Measurements from ENCODE around the gene STRBP.

The STRBP gene

DNA sequence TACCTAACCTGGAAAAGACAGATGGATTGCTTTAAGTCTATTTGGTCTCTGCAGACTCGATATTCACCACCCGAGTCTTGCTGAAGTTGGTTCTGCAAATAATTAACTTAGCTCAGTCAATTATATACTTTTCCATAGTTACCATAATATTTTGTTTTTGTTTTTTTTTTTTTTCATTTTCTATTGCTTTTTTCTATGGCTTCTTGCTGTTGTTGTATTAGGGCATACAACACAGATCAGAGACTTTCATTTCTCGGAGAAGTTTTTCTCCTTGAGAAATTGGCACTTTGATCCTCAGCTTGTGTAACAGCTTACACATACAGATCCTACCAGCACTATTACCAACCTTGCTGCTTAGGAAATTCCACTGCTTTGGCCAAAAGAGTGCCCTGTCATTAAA, 146.9 kb downstream of the STRBP start:
- no peak for DNase-seq

- DNase-seq, result no peak
Observed at GRCh38 chr9:123120953-123121352, 147.4 kb downstream of the STRBP start.

DNA sequence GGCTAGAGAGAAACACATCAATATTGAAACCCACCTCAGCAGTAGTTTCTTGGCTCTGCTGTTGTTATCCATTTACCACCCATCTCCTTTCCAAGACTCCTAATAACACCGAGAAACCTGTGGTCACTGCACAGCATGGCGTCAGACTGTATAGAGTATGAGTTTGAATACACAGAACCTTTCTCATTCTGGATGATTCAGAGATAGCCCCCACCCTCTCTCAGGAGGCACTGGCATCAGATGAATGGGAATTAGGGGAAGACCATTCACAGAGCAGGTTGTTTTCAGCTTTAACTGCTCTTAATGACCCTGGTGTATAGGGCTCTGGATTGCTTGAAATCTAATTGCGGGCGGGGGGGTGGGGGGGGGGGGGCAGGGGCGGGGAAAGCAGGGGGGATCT, 148.3 kb downstream of the STRBP start:
- DNase-seq, result no peak

GRCh38 chr9:123119566-123119965, 148.8 kb downstream of the STRBP start:
- no peak for DNase-seq

DNA sequence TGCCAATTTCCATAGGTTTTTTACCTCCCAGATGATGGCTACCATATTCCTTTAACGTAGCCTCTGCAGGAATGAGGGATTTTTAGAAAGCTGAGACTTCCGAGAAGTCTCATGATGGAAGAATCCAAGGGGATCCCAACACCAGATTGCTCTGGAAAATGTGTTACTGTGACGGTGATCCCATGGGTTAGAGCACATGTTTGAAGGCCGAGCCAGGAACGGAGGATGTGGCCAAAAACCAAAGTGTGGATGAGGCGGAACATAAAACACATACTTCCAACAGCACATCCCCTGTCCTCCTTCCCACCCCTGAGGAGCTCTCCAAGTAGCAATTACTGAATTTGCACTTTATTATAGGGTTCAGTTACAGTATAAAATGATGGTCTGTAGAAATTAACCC, 152.3 kb downstream of the STRBP start:
- no peak for DNase-seq

GRCh38 chr9:123115146-123115913, 153.1 kb downstream of the STRBP start:
- no peak for DNase-seq

GRCh38 chr9:123113185-123113584, 155.2 kb downstream of the STRBP start:
- no peak for DNase-seq

- no peak for DNase-seq
Observed at GRCh38 chr9:123112015-123112975, 156.1 kb downstream of the STRBP start.

DNA sequence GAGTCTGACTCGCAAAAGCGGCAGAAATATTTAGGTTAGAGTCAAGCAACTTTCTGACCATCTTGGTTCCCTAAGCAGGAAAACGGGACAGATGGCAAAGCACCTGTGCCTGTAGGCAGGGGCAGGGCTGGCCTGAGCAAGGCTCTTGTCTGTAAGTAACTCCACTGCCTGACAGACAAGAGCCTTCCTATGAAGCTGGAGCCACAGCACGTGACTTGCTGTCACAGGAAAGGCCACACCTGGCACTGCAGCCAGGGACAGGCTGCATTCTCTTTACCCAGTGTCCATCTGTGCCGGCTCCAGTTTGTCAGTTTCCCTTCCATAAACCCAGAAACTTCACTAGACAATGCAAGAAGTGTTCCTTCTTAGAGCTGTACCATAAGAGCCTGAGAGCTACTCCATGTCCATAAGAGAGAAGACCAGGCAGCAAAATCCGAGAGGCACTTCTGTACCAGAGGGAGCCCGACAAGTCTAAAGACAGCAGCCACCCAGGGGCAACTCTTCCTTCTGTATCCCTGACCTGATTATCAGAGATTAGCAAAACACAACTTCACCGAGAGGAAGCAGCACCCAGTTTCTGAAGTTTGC, 156.9 kb downstream of the STRBP start:
- no peak for DNase-seq

DNA sequence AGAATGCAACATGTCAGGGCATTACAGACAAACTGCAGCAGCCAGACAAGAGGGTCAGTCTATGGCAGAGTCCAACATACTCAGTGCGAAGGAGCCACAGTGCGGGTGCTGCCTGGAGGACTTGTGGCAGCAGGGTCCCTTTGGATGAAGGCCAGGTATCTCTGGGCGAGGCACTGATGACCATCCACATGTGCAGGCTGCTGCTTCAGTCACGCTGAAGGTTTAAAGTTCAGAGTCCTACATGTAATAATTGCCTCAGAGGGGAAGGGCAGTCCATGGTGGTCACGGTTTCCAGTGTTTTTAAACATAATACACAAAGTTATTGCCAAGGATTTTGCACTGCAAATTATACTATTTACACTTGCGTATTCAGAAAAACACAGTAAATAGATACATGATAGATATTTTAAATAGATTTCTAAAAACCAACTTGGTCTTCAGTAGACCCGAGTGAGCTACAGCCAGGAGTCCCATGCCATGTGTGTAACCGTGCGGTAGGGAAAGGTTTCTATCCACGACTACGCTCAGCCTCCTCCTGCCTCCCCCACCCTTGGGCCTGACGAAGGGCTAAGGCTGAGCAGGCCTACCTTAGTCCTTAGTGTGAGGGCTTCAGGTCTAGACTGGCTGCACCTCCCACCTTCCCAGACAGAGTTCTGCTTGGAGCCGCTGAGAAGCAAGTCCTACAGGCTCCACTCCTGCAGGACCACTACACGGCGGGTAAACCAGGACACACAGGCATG, 158.7 kb downstream of the STRBP start:
- no peak for DNase-seq

- no peak for DNase-seq
Observed at GRCh38 chr9:123108976-123109375, 159.4 kb downstream of the STRBP start.

DNA sequence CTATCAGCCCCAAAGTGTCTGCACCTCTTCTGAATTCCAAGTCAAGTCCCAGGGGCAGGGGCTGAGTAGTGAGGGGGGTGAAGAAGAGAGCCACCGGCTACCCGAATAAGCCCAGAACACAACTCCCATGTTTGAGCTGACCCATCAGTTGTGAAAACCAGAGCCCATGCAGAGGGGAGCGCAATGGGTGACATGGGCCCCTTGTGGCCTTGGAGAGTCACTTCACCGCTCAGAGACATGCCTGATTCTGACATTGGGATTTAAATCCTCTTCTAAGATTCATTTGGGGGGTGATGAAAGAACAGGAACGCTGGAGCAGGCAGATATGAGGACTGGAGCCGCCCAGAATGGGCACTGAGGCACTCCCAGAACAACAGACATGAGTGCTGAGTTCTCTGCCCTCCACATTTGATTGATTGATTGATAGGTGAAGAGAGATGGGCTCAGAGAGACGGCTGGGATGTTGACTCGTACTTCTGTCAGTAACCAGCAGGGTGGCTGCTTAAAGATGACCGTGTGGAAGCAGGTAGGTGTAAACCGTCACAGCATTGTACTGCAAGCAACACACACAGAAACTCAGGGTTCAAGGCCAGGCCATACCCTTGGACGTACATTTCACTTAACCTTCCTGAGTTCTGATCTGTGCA, 160.6 kb downstream of the STRBP start:
- DNase-seq, result no peak

- DNase-seq, result no peak
Observed at GRCh38 chr9:123105490-123105889, 162.9 kb downstream of the STRBP start.

GRCh38 chr9:123104807-123105206, 163.6 kb downstream of the STRBP start:
- DNase-seq, result no peak

DNA sequence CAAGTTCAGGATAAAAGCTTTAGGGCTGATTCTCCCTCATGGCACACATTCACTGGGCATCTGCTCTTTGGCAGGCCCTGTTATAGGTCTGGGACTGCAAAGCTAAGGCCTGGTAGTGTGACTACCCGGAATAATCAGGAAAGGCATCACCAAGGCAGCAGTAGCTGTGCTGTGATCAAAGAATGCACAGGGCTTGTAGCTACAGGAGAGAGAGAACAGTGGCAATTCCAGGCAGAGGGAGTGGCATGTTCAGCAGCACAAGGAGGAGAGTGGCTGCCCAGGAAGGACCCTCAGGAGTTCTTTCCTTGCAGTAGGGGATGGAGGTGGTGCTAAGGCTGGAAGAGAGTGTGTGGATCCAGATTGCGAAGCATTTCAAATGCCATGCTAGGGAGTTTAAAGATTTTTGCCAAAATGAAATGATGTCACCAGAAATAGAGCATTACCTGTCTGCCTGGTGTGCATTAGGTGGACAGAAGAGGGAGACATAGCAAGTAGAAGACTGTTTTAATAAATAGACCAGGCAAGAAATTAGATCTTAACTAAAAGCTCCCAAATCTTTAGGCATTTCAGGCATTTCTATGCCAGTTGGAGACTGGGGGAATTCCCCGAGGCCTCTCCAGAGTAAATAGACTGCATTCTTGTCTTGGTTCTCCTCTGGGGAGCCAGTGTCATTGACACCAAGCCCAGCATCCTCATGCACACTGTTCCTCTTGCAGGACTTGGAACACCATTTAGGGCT, 165.8 kb downstream of the STRBP start:
- DNase-seq, result no peak

GRCh38 chr9:123099548-123099947, 168.8 kb downstream of the STRBP start:
- no peak for DNase-seq

DNA sequence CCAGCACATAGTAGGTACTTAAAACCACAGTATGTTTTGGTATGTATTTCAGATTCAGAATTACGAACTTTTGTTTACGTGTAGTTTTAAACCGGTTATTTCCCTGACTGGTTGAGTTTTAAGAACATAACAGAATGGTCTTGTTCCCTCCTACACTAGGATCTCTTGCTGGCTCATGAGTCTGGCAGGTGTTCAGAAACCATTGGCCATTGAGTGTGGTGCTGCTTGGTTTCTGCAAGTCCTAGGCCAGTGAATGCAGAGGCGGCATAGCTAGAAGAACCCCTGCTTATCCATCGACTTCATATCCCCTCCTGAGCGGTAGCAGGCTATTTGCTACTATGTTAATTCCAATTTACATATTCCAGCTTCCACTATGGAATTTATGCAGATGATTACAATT, 169.3 kb downstream of the STRBP start:
- DNase-seq, result no peak

DNA sequence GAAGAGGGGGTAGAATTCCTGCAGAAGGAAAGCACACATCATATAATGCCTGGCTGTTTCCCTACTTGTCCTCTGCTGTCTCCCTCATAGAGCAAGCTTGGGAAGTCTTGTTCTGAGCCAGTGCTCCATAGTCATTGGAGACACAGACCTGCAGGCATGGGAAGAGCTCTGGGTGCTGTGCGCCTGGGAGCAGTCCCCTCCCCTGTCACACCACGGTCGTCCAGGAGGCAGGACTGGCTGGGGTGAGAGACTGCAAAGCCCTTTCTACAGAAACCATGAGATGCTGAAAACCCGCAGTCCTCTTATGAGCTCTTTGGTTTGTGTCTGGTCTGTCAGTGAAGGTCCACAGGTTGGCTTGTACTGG, 170.3 kb downstream of the STRBP start:
- no peak for DNase-seq

GRCh38 chr9:123097430-123098095, 170.8 kb downstream of the STRBP start:
- no peak for DNase-seq

GRCh38 chr9:123096987-123097386, 171.4 kb downstream of the STRBP start:
- DNase-seq, result no peak

DNA sequence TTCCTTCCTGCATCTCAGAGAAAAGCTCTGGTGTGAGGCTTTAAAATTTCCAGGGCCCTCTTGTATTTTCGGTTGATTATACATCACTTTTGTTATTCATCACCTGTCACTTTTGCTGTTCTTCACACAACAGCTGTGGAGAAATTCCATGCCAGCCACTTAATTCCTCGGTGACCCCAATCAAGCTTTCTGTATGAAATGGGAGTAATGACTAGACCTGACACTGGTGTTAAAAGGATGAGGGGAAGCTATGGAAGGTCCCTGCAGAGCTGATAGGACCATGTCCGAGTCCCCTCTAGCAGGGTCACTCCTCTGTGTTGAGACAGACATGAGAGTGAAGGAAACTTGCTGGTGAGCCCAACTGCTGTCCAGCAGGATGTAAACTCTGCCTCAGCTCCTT, 175.2 kb downstream of the STRBP start:
- DNase-seq, result no peak
